Mammary epithelial cell (primary cell): ENCODE measurements around the gene SLC2A8.

ENCODE experiments used
- EZH2 ChIP-seq: IDR thresholded peaks from 2 replicates; pipeline ENCODE4 v1.6.1; 2012; ENCODE audit warnings: low read length, inconsistent platforms, borderline replicate concordance
- TF ChIP-seq, protein P1 (sequence below), 2 donors: IDR thresholded peaks in 1 of 2; conservative IDR thresholded peaks in 1 of 2; 2 replicates each; pipeline ENCODE4 v1.5.1; 2011 to 2012; ENCODE audit warnings: inconsistent platforms in 2 of 2, low read length in 2 of 2, mild to moderate bottlenecking in 2 of 2, control low read depth in 1 of 2, low read depth in 1 of 2; ENCODE audit not compliant: insufficient read depth in 1 of 2; ENCODE audit errors: extremely low read depth in 1 of 2

DNA sequence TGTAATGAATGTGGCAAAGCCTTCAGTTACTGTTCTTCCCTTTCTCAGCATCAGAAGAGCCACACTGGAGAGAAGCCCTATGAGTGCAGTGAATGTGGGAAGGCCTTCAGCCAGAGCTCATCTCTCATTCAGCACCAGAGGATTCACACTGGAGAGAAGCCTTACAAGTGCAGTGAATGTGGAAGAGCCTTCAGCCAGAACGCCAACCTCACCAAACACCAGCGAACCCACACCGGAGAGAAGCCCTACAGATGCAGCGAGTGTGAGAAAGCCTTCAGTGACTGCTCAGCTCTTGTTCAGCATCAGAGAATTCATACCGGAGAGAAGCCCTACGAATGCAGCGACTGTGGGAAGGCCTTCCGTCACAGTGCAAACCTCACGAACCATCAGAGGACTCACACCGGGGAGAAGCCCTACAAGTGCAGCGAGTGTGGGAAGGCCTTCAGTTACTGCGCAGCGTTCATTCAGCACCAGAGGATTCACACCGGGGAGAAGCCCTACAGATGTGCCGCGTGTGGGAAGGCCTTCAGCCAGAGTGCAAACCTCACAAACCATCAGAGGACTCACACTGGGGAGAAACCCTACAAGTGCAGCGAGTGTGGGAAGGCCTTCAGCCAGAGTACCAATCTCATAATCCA is 47.4 kb downstream of the SLC2A8 start:
- no peak for TF ChIP-seq EZH2
- TF ChIP-seq, protein P1, sequence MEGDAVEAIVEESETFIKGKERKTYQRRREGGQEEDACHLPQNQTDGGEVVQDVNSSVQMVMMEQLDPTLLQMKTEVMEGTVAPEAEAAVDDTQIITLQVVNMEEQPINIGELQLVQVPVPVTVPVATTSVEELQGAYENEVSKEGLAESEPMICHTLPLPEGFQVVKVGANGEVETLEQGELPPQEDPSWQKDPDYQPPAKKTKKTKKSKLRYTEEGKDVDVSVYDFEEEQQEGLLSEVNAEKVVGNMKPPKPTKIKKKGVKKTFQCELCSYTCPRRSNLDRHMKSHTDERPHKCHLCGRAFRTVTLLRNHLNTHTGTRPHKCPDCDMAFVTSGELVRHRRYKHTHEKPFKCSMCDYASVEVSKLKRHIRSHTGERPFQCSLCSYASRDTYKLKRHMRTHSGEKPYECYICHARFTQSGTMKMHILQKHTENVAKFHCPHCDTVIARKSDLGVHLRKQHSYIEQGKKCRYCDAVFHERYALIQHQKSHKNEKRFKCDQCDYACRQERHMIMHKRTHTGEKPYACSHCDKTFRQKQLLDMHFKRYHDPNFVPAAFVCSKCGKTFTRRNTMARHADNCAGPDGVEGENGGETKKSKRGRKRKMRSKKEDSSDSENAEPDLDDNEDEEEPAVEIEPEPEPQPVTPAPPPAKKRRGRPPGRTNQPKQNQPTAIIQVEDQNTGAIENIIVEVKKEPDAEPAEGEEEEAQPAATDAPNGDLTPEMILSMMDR (conservative IDR thresholded peaks at IDR 0.05 in 1 of 2, IDR thresholded peaks at IDR 0.05 in 1 of 2; ENCODE audit: extremely low read depth in 1 of 2, insufficient read depth in 1 of 2, low read depth in 1 of 2, low read length in 2 of 2): no peak
